H1 (cell line): ENCODE data around the gene ABCC10. TPM values are rescaled to one million over a fixed set of nuclear protein-coding genes. Genes with fewer than 3 reads are reported as not detected.

ENCODE experiments used
- BACH1 ChIP-seq: IDR thresholded peaks from 2 replicates; pipeline ENCODE4 v1.6.1; 2012; ENCODE audit warnings: low read length, improper control_type of control experiment
- CHD2 ChIP-seq: IDR thresholded peaks from 2 replicates; pipeline ENCODE4 v1.6.1; 2012; ENCODE audit warnings: low read length, improper control_type of control experiment
- GABPA ChIP-seq: IDR thresholded peaks from 2 replicates; pipeline ENCODE4 v1.6.1; 2011; ENCODE audit warnings: mild to moderate bottlenecking, low read length, moderate library complexity, borderline replicate concordance; ENCODE audit not compliant: insufficient read depth
- HDAC6 ChIP-seq: IDR thresholded peaks from one replicate; pipeline ENCODE4 v1.7.1; 2012; ENCODE audit warnings: low read depth, mild to moderate bottlenecking, inconsistent platforms, low read length, moderate library complexity
- POU5F1 ChIP-seq: IDR thresholded peaks from 2 replicates; pipeline ENCODE4 v1.6.1; 2011; ENCODE audit warnings: low read depth, mild to moderate bottlenecking, low read length, moderate library complexity
- SIX5 ChIP-seq: IDR thresholded peaks from 2 replicates; pipeline ENCODE4 v1.6.1; 2011; ENCODE audit warnings: mild to moderate bottlenecking, low read depth, low read length
- SRF ChIP-seq: IDR thresholded peaks from 2 replicates; pipeline ENCODE4 v1.6.1; 2011; ENCODE audit warnings: mild to moderate bottlenecking, low read depth, low read length, moderate library complexity
- ZNF274 ChIP-seq: IDR thresholded peaks from 2 replicates; pipeline ENCODE4 v1.7.0; 2012; ENCODE audit warnings: low read length, borderline replicate concordance; ENCODE audit errors: extremely low read depth
- polyA plus RNA-seq, 7 experiments: library from polyadenylated mRNA; depleted of rRNA in 3 of 7; stranded (reverse) in 5 of 7; unstranded in 2 of 7; fragments of >200 nt in 5 of 7; fragments of 200-250 nt in 2 of 7; gene quantifications; 1 replicate in 5 of 7; 2 replicates in 1 of 7; 4 replicates in 1 of 7; pipeline versions ENCODE4 v1.2.1 to v1.2.3, GENCODE V29; 2011 to 2013; ENCODE audit warnings: missing spikeins in 2 of 7, mixed read lengths in 2 of 7
- total RNA-seq: library from RNA; stranded (reverse); fragmentation: NEBNext Ultra II Directional; extraction: Animal tissue kit (Norgen Biotek cat#: 25700); gene quantifications from 2 replicates; pipeline ENCODE4 v1.2.1, GENCODE V29; 2021
- TF ChIP-seq, protein P1 (sequence below): fragments of 300-600 bp; sonication (generic); IDR thresholded peaks from 2 replicates; pipeline ENCODE4 v1.7.1; 2012; ENCODE audit warnings: low read length, moderate library complexity, mild to moderate bottlenecking, inconsistent platforms; ENCODE audit not compliant: insufficient replicate concordance
- TF ChIP-seq, protein P2 (sequence below): IDR thresholded peaks from 2 replicates; pipeline ENCODE4 v1.6.1; 2011; ENCODE audit warnings: low read depth, mild to moderate bottlenecking, low read length; ENCODE audit not compliant: insufficient read depth

The ABCC10 gene
- total and polyA plus RNA-seq, 2 of the 8 experiments (the other 6 are each of a cell fraction or from before 2014, with no cell fraction given), result 15.5 to 24.6 TPM

DNA sequence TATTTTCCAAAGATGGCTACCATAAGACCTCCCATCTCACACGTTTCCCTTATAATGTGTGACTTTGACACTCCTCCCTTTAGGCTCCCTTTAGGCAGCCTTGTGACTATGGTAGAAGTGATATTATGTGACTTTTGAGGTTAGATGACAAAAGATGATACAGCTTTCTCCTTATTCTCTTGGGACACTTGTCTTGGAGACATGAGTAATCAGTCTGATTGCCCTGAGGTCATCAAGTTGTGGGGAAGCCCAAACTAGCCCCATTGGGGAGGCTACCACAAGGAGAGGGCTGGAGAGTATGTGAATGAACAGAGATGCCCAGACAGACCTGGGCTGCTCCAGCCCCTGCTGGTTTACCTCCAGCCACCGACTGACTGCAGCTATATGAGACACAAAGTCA is 38.6 kb downstream of the ABCC10 start (continued):
- TF ChIP-seq, protein P1, sequence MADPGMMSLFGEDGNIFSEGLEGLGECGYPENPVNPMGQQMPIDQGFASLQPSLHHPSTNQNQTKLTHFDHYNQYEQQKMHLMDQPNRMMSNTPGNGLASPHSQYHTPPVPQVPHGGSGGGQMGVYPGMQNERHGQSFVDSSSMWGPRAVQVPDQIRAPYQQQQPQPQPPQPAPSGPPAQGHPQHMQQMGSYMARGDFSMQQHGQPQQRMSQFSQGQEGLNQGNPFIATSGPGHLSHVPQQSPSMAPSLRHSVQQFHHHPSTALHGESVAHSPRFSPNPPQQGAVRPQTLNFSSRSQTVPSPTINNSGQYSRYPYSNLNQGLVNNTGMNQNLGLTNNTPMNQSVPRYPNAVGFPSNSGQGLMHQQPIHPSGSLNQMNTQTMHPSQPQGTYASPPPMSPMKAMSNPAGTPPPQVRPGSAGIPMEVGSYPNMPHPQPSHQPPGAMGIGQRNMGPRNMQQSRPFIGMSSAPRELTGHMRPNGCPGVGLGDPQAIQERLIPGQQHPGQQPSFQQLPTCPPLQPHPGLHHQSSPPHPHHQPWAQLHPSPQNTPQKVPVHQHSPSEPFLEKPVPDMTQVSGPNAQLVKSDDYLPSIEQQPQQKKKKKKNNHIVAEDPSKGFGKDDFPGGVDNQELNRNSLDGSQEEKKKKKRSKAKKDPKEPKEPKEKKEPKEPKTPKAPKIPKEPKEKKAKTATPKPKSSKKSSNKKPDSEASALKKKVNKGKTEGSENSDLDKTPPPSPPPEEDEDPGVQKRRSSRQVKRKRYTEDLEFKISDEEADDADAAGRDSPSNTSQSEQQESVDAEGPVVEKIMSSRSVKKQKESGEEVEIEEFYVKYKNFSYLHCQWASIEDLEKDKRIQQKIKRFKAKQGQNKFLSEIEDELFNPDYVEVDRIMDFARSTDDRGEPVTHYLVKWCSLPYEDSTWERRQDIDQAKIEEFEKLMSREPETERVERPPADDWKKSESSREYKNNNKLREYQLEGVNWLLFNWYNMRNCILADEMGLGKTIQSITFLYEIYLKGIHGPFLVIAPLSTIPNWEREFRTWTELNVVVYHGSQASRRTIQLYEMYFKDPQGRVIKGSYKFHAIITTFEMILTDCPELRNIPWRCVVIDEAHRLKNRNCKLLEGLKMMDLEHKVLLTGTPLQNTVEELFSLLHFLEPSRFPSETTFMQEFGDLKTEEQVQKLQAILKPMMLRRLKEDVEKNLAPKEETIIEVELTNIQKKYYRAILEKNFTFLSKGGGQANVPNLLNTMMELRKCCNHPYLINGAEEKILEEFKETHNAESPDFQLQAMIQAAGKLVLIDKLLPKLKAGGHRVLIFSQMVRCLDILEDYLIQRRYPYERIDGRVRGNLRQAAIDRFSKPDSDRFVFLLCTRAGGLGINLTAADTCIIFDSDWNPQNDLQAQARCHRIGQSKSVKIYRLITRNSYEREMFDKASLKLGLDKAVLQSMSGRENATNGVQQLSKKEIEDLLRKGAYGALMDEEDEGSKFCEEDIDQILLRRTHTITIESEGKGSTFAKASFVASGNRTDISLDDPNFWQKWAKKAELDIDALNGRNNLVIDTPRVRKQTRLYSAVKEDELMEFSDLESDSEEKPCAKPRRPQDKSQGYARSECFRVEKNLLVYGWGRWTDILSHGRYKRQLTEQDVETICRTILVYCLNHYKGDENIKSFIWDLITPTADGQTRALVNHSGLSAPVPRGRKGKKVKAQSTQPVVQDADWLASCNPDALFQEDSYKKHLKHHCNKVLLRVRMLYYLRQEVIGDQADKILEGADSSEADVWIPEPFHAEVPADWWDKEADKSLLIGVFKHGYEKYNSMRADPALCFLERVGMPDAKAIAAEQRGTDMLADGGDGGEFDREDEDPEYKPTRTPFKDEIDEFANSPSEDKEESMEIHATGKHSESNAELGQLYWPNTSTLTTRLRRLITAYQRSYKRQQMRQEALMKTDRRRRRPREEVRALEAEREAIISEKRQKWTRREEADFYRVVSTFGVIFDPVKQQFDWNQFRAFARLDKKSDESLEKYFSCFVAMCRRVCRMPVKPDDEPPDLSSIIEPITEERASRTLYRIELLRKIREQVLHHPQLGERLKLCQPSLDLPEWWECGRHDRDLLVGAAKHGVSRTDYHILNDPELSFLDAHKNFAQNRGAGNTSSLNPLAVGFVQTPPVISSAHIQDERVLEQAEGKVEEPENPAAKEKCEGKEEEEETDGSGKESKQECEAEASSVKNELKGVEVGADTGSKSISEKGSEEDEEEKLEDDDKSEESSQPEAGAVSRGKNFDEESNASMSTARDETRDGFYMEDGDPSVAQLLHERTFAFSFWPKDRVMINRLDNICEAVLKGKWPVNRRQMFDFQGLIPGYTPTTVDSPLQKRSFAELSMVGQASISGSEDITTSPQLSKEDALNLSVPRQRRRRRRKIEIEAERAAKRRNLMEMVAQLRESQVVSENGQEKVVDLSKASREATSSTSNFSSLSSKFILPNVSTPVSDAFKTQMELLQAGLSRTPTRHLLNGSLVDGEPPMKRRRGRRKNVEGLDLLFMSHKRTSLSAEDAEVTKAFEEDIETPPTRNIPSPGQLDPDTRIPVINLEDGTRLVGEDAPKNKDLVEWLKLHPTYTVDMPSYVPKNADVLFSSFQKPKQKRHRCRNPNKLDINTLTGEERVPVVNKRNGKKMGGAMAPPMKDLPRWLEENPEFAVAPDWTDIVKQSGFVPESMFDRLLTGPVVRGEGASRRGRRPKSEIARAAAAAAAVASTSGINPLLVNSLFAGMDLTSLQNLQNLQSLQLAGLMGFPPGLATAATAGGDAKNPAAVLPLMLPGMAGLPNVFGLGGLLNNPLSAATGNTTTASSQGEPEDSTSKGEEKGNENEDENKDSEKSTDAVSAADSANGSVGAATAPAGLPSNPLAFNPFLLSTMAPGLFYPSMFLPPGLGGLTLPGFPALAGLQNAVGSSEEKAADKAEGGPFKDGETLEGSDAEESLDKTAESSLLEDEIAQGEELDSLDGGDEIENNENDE, result no peak
- no peak for TF ChIP-seq CHD2
- no peak for TF ChIP-seq HDAC6
- TF ChIP-seq ZNF274, result no peak
- TF ChIP-seq, protein P2, sequence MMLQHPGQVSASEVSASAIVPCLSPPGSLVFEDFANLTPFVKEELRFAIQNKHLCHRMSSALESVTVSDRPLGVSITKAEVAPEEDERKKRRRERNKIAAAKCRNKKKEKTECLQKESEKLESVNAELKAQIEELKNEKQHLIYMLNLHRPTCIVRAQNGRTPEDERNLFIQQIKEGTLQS, result no peak
- TF ChIP-seq GABPA, result no peak
- TF ChIP-seq SRF, result no peak
- TF ChIP-seq BACH1, result no peak
- no peak for TF ChIP-seq POU5F1
- no peak for TF ChIP-seq SIX5
